Measurements from ENCODE around the gene ZNF579.

- no peak for TF ChIP-seq CTCF (IDR thresholded peaks at IDR 0.05; ENCODE audit: extremely low read depth in 1 of 2, insufficient read depth in 1 of 2, low read depth in 1 of 2, low read length in 2 of 2)
- TF ChIP-seq POLR2AphosphoS5 (IDR thresholded peaks at IDR 0.05; ENCODE audit: insufficient read depth, low read depth, low read length), result no peak
- TF ChIP-seq, protein P1, sequence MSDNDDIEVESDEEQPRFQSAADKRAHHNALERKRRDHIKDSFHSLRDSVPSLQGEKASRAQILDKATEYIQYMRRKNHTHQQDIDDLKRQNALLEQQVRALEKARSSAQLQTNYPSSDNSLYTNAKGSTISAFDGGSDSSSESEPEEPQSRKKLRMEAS (IDR thresholded peaks at IDR 0.05; ENCODE audit: insufficient read depth, insufficient read length), result no peak
- no peak for TF ChIP-seq EZH2 (IDR thresholded peaks at IDR 0.05; ENCODE audit: borderline replicate concordance, low read depth, low read length, severe bottlenecking)
- TF ChIP-seq POLR2A (IDR thresholded peaks at IDR 0.05; ENCODE audit: low read depth, low read length), result no peak
- TF ChIP-seq JUN (IDR thresholded peaks at IDR 0.05; ENCODE audit: borderline replicate concordance, insufficient read depth, insufficient read length, low read depth), result no peak
- TF ChIP-seq MYC (IDR thresholded peaks at IDR 0.05; ENCODE audit: low read depth, low read length), result no peak
- no peak for TF ChIP-seq FOS (IDR thresholded peaks at IDR 0.05; ENCODE audit: borderline replicate concordance, insufficient read depth, low read length)
- no peak for TF ChIP-seq GATA2 (IDR thresholded peaks at IDR 0.05; ENCODE audit: insufficient read depth, insufficient read length, low read depth, low read length)
Observed at GRCh38 chr19:55599468-55599841, 18.8 kb upstream of the ZNF579 start, which contains the start of gene FIZ1.
